Right atrium auricular region (tissue), 2 donors: Measurements from ENCODE around the gene SHLD1. TPM values are rescaled to one million over a fixed set of nuclear protein-coding genes. Genes with fewer than 3 reads are reported as not detected.
A peak's percentile ranks its signal among the peaks of the same experiment; 100 is the strongest.

Source experiments
- DNase-seq: peaks from one replicate; pipeline ENCODE4 v3.0.0-alpha.2; 2019; ENCODE audit warnings: low spot score
- H3K27ac ChIP-seq, 2 donors: fragments of 200-600 bp; sonication (generic); 1 replicate in 1 of 2; 2 replicates in 1 of 2; pipeline ENCODE4 v1.5.1; 2016 to 2019
- H3K27me3 ChIP-seq, 2 donors: fragments of 200-600 bp; sonication (generic); one replicate each; pipeline versions ENCODE4 v1.5.1 to v1.6.0; 2017 to 2019
- H3K36me3 ChIP-seq: fragments of 200-600 bp; sonication (generic); one replicate; pipeline ENCODE4 v1.5.1; 2016
- H3K4me1 ChIP-seq, 2 donors: fragments of 200-600 bp; sonication (generic); one replicate each; pipeline versions ENCODE4 v1.5.1 to v1.6.0; 2017 to 2019
- H3K4me3 ChIP-seq, 2 donors: fragments of 200-600 bp; sonication (generic); 1 replicate in 1 of 2; 2 replicates in 1 of 2; pipeline ENCODE4 v1.5.1; 2017 to 2019; ENCODE audit warnings: mild to moderate bottlenecking in 1 of 2, moderate library complexity in 1 of 2
- H3K9me3 ChIP-seq, 2 donors: fragments of 200-600 bp; sonication (generic); one replicate each; pipeline ENCODE4 v1.5.1; 2019
- total RNA-seq, 2 donors: library from RNA; depleted of rRNA; stranded (reverse); fragments of >200 nt; gene quantifications; one replicate each; pipeline ENCODE4 v1.1.0, GENCODE V29; 2016
- TF ChIP-seq, protein P1 (sequence below), 2 donors: fragments of 200-600 bp; sonication (generic); IDR thresholded peaks; one replicate each; pipeline ENCODE4 v1.5.1; 2019; ENCODE audit warnings: antibody characterized with exemption in 2 of 2

The SHLD1 gene
- total RNA-seq, 2 donors from 2014 or later, result 4.7 to 9.6 TPM

GRCh38 chr20:5829241-5829809 lies 79.1 kb downstream of the SHLD1 start:
- H3K36me3 ChIP-seq, result no peaks in the 10 kb centered on the region
- no peaks in the 10 kb centered on the region for H3K9me3 ChIP-seq
- DNase-seq, result no peak
- no peaks in the 10 kb centered on the region for H3K27me3 ChIP-seq
- H3K4me1 ChIP-seq, result peaks cover 0 to 23% of the 10 kb centered on the region in 2 donors
- TF ChIP-seq, protein P1, sequence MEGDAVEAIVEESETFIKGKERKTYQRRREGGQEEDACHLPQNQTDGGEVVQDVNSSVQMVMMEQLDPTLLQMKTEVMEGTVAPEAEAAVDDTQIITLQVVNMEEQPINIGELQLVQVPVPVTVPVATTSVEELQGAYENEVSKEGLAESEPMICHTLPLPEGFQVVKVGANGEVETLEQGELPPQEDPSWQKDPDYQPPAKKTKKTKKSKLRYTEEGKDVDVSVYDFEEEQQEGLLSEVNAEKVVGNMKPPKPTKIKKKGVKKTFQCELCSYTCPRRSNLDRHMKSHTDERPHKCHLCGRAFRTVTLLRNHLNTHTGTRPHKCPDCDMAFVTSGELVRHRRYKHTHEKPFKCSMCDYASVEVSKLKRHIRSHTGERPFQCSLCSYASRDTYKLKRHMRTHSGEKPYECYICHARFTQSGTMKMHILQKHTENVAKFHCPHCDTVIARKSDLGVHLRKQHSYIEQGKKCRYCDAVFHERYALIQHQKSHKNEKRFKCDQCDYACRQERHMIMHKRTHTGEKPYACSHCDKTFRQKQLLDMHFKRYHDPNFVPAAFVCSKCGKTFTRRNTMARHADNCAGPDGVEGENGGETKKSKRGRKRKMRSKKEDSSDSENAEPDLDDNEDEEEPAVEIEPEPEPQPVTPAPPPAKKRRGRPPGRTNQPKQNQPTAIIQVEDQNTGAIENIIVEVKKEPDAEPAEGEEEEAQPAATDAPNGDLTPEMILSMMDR (IDR thresholded peaks at IDR 0.05), result no peak
- H3K27ac ChIP-seq, result no peak overlapping the region
- H3K4me3 ChIP-seq, result no peak overlapping the region

GRCh38 chr20:5831539-5832237 lies 81.5 kb downstream of the SHLD1 start:
- no peak for DNase-seq
- no peak overlapping the region for H3K4me3 ChIP-seq
- H3K9me3 ChIP-seq, result no peaks in the 10 kb centered on the region
- TF ChIP-seq, protein P1 (IDR thresholded peaks at IDR 0.05), result no peak
- peak overlapping the region; percentile 17 to 87 for H3K27ac ChIP-seq
- H3K4me1 ChIP-seq, result peaks cover 0 to 45% of the 10 kb centered on the region in 2 donors
- no peaks in the 10 kb centered on the region for H3K27me3 ChIP-seq
- H3K36me3 ChIP-seq, result no peaks in the 10 kb centered on the region

DNA sequence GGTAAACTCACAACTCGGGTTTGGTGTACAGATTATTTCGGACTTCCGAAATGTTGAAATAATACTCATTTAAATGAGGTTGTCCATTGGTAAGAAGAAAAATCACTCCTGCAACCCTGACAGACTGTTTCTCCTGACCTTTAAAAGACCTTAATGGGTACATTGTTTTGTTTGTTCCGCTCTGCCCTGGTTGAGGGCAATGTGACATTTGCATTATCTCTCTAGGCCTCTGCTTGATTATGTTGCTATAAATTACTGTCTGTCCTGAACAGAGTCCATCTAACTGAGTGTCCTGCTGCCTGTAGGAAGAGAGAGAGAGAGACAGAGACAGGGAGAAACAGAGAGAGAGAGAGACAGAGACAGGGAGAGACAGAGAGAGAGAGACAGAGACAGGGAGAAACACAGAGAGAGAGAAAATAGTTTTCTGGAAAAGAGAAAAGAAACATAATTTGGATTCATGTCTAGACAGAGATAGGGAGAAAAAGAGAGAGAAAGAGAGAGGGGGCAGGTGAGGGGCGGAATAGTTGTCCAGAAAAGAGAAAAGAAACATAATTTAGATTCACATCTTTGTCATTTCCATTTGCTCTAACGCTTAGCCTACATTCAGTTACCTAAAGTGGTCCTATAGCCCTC lies 83.2 kb downstream of the SHLD1 start:
- H3K4me3 ChIP-seq, result no peak overlapping the region
- H3K36me3 ChIP-seq, result no peaks in the 10 kb centered on the region
- H3K27ac ChIP-seq, result peak overlapping the region; percentile 75 to 87
- H3K9me3 ChIP-seq, result no peaks in the 10 kb centered on the region
- peaks cover 0 to 41% of the 10 kb centered on the region in 2 donors for H3K4me1 ChIP-seq
- no peaks in the 10 kb centered on the region for H3K27me3 ChIP-seq
- DNase-seq, result no peak
- TF ChIP-seq, protein P1 (IDR thresholded peaks at IDR 0.05), result no peak

DNA sequence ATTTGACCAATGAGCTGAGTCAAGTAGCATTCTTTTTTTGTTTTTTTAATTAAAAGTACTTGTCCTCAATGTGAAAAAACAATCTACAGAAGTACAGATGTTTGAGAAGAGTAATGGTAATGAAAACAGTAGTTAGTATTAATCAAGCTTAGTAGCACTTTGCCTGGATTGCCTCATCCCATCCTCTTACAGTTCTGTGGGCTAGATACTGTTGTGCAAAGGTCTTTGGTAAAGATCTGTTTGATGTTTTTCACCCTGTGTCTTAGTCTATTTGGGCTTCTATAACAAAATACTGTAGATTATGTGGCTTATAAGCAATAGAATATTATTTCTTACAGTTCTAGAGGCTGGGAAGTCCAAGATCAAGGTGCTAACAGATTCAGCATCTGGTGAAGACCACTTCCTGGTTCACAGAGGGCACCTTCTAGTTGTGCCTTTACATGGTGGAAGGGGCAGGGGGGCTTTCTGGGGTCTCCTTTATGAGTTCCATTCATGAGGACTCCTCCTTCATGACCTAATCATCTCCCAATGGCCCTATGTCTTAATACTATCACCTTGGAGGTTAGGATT lies 84.3 kb downstream of the SHLD1 start:
- peak overlapping the region; percentile 75 to 87 for H3K27ac ChIP-seq
- no peaks in the 10 kb centered on the region for H3K36me3 ChIP-seq
- H3K9me3 ChIP-seq, result no peaks in the 10 kb centered on the region
- DNase-seq, result no peak
- peaks cover 0 to 41% of the 10 kb centered on the region in 2 donors for H3K4me1 ChIP-seq
- H3K4me3 ChIP-seq, result no peak overlapping the region
- H3K27me3 ChIP-seq, result no peaks in the 10 kb centered on the region
- TF ChIP-seq, protein P1 (IDR thresholded peaks at IDR 0.05), result no peak

GRCh38 chr20:5835321-5835821 lies 85.2 kb downstream of the SHLD1 start:
- TF ChIP-seq, protein P1 (IDR thresholded peaks at IDR 0.05), result no peak
- DNase-seq, result no peak
- peaks cover 0 to 41% of the 10 kb centered on the region in 2 donors for H3K4me1 ChIP-seq
- H3K36me3 ChIP-seq, result no peaks in the 10 kb centered on the region
- H3K4me3 ChIP-seq, result no peak overlapping the region
- H3K9me3 ChIP-seq, result no peaks in the 10 kb centered on the region
- H3K27ac ChIP-seq, result peak overlapping the region; percentile 75 to 87
- no peaks in the 10 kb centered on the region for H3K27me3 ChIP-seq
